K562 (cell line): ENCODE results near the gene AHNAK. TPM values are rescaled to one million over a fixed set of nuclear protein-coding genes. Genes with fewer than 3 reads are reported as not detected.

ENCODE experiments used
- CBFB ChIP-seq: sonication (generic); formaldehyde crosslinking; IDR thresholded peaks from 2 replicates; pipeline ENCODE4 v1.4.0; 2020; ENCODE audit warnings: mild to moderate bottlenecking, missing genetic modification reagents
- DDX20 ChIP-seq: fragments of 450-650 bp; IDR thresholded peaks from 2 replicates; pipeline ENCODE4 v1.6.1; 2016; ENCODE audit warnings: missing genetic modification characterization, low read depth, mild to moderate bottlenecking, missing compliant biosample characterization, moderate library complexity
- DIDO1 ChIP-seq: fragments of 450-650 bp; IDR thresholded peaks from 2 replicates; pipeline ENCODE4 v1.6.1; 2016; ENCODE audit warnings: low read depth, missing biosample characterization, missing genetic modification characterization
- KLF10 ChIP-seq: fragments of 250-450 bp; sonication (Bioruptor Pico); IDR thresholded peaks from 2 replicates; pipeline ENCODE4 v1.6.1; 2021; ENCODE audit warnings: matching md5 sums
- LARP7 ChIP-seq: fragments of 450-650 bp; IDR thresholded peaks from 2 replicates; pipeline ENCODE4 v1.6.1; 2016
- MAFG ChIP-seq: fragments of 450-650 bp; conservative IDR thresholded peaks from 2 replicates; pipeline ENCODE4 v1.6.1; 2016; ENCODE audit warnings: missing genetic modification characterization, missing compliant biosample characterization
- SMC3 ChIP-seq: conservative IDR thresholded peaks from 2 replicates; pipeline ENCODE4 v1.6.1; 2011; ENCODE audit warnings: low read depth, low read length, improper control_type of control experiment; ENCODE audit not compliant: insufficient read depth
- SOX6 ChIP-seq: fragments of 450-650 bp; IDR thresholded peaks from 2 replicates; pipeline ENCODE4 v1.6.1; 2014; ENCODE audit warnings: mild to moderate bottlenecking
- ZBTB7A ChIP-seq: IDR thresholded peaks from 2 replicates; pipeline ENCODE4 v1.6.1; 2011; ENCODE audit warnings: low read depth, mild to moderate bottlenecking, low read length, moderate library complexity, borderline replicate concordance; ENCODE audit not compliant: control insufficient read depth
- ZFP1 ChIP-seq: fragments of 450-650 bp; formaldehyde crosslinking; IDR thresholded peaks from 2 replicates; pipeline ENCODE4 v1.4.0; 2020; ENCODE audit warnings: mild to moderate bottlenecking, mixed read lengths
- ZFP30 ChIP-seq: fragments of 250-450 bp; sonication (Bioruptor Pico); IDR thresholded peaks from 2 replicates; pipeline ENCODE4 v1.8.0; 2022; ENCODE audit warnings: moderate library complexity, mild to moderate bottlenecking, inconsistent platforms, borderline replicate concordance
- ZNF12 ChIP-seq: sonication (generic); formaldehyde crosslinking; IDR thresholded peaks from 2 replicates; pipeline ENCODE4 v1.4.0; 2020; ENCODE audit warnings: mild to moderate bottlenecking, missing genetic modification reagents
- polyA plus RNA-seq, 8 experiments: library from polyadenylated mRNA; depleted of rRNA in 4 of 8; stranded (reverse) in 5 of 8; unstranded in 3 of 8; fragments of >200 nt; fragmentation: Nextera tagmentation in 2 of 8; fragmentation: Illumina TruSeq in 1 of 8; extraction: Ambion mirVana in 2 of 8; extraction: Trizol in 1 of 8; gene quantifications; 2 replicates each; pipeline versions ENCODE4 v1.2.1 to v1.2.3, GENCODE V29; 2011 to 2014; ENCODE audit warnings: inconsistent platforms in 1 of 8, missing spikeins in 1 of 8
- total RNA-seq, 7 experiments: library from RNA; depleted of rRNA in 6 of 7; stranded (reverse); fragments of >200 nt in 6 of 7; fragmentation: Illumina TruSeq in 2 of 7; extraction: Trizol in 2 of 7; gene quantifications; 2 replicates each; pipeline versions ENCODE4 v1.2.1 to v1.2.3, GENCODE V29; 2011 to 2021; ENCODE audit warnings: low replicate concordance in 1 of 7
- TF ChIP-seq, protein P1 (sequence below): fragments of 250-450 bp; sonication (Bioruptor Pico); IDR thresholded peaks from 2 replicates; pipeline ENCODE4 v1.4.0; 2020; ENCODE audit warnings: mild to moderate bottlenecking, moderate library complexity, borderline replicate concordance
- TF ChIP-seq, protein P2 (sequence below), 2 experiments: fragments of 250-450 bp in 1 of 2; fragments of 450-650 bp in 1 of 2; sonication (Bioruptor Pico) in 1 of 2; IDR thresholded peaks; 2 replicates each; pipeline versions ENCODE4 v1.6.1 to v1.8.0; 2016 to 2021; ENCODE audit warnings: mild to moderate bottlenecking in 2 of 2, moderate library complexity in 2 of 2, missing compliant biosample characterization in 1 of 2, missing genetic modification characterization in 1 of 2
- TF ChIP-seq, protein P3 (sequence below): fragments of 250-450 bp; sonication (Bioruptor Pico); IDR thresholded peaks from 2 replicates; pipeline ENCODE4 v1.8.0; 2022; ENCODE audit warnings: inconsistent platforms, mild to moderate bottlenecking, moderate library complexity, borderline replicate concordance
- TF ChIP-seq, protein P4 (sequence below): sonication (generic); IDR thresholded peaks from 2 replicates; pipeline ENCODE4 v1.6.1; 2016
- TF ChIP-seq, protein P5 (sequence below): fragments of 450-650 bp; conservative IDR thresholded peaks from 2 replicates; pipeline ENCODE4 v1.6.1; 2016; ENCODE audit warnings: missing genetic modification characterization, low read depth, mild to moderate bottlenecking, control low read depth, missing compliant biosample characterization

Gene AHNAK
- total and polyA plus RNA-seq, 9 of the 15 experiments (the other 6 are each of a cell fraction or from before 2014, with no cell fraction given), result 1.5 to 89.7 (median 45.0) TPM

DNA sequence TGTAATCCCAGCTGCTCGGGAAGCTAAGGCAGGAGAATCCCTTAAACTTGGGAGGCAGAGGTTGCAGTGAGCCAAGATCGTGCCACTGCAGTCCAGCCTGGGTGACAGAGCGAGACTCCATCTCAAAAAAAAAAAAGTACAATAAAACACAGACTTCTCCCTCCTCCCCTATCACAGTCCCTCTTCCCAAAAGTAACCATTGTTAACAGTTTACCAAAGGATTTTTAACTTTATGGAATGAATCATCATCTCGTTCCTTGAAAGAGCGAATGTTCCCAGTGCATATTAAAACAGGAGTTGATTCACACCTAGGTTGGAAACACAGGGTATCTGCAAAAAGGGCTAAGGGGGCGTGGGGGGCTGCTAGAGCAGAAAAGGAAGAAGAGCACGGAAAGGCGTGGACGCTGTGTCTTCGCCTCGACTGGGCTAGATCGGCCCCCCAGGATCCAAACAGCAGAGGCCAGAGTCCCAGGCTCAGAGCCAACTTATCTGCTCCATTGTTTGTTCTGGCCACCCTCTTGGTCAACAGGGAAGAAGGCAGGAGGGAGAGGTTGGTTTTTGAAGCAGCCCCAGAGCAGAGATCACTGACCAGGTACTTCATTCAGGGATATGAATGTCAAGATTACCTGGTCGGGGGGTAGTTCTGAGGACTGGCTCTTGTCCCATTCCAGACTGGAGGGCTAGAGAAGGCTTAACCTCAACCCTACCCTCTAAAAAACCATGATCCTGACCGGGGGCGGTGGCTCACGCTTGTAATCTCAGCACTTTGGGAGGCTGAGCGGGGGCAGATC, 2.1 kb upstream of the AHNAK start (continued):
- TF ChIP-seq DIDO1 (tag) (no peak), ZNF12 (CRISPR knock-in tag) (no peak), ZBTB7A (peak; percentile 53; the same call in 1 of the 2 replicates), SOX6 (peak; percentile 67), KLF10 (no peak), SMC3 (no peak), DDX20 (tag) (no peak), LARP7 (no peak), CBFB (CRISPR knock-in tag) (no peak), ZFP1 (no peak), MAFG (tag) (no peak), ZFP30 (no peak)
- TF ChIP-seq, protein P1, sequence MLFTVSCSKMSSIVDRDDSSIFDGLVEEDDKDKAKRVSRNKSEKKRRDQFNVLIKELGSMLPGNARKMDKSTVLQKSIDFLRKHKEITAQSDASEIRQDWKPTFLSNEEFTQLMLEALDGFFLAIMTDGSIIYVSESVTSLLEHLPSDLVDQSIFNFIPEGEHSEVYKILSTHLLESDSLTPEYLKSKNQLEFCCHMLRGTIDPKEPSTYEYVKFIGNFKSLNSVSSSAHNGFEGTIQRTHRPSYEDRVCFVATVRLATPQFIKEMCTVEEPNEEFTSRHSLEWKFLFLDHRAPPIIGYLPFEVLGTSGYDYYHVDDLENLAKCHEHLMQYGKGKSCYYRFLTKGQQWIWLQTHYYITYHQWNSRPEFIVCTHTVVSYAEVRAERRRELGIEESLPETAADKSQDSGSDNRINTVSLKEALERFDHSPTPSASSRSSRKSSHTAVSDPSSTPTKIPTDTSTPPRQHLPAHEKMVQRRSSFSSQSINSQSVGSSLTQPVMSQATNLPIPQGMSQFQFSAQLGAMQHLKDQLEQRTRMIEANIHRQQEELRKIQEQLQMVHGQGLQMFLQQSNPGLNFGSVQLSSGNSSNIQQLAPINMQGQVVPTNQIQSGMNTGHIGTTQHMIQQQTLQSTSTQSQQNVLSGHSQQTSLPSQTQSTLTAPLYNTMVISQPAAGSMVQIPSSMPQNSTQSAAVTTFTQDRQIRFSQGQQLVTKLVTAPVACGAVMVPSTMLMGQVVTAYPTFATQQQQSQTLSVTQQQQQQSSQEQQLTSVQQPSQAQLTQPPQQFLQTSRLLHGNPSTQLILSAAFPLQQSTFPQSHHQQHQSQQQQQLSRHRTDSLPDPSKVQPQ (CRISPR knock-in tag), result no peak
- TF ChIP-seq, protein P2, sequence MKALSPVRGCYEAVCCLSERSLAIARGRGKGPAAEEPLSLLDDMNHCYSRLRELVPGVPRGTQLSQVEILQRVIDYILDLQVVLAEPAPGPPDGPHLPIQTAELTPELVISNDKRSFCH (CRISPR knock-in tag; IDR thresholded peaks at IDR 0.05), result no peak
- TF ChIP-seq, protein P2 (tag; IDR thresholded peaks at IDR 0.05), result no peak
- TF ChIP-seq, protein P3, sequence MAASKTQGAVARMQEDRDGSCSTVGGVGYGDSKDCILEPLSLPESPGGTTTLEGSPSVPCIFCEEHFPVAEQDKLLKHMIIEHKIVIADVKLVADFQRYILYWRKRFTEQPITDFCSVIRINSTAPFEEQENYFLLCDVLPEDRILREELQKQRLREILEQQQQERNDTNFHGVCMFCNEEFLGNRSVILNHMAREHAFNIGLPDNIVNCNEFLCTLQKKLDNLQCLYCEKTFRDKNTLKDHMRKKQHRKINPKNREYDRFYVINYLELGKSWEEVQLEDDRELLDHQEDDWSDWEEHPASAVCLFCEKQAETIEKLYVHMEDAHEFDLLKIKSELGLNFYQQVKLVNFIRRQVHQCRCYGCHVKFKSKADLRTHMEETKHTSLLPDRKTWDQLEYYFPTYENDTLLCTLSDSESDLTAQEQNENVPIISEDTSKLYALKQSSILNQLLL (CRISPR knock-in tag), result no peak
- TF ChIP-seq, protein P4, sequence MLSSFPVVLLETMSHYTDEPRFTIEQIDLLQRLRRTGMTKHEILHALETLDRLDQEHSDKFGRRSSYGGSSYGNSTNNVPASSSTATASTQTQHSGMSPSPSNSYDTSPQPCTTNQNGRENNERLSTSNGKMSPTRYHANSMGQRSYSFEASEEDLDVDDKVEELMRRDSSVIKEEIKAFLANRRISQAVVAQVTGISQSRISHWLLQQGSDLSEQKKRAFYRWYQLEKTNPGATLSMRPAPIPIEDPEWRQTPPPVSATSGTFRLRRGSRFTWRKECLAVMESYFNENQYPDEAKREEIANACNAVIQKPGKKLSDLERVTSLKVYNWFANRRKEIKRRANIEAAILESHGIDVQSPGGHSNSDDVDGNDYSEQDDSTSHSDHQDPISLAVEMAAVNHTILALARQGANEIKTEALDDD, result peak; percentile 56; the same call in 1 of the 2 replicates
- TF ChIP-seq, protein P5, sequence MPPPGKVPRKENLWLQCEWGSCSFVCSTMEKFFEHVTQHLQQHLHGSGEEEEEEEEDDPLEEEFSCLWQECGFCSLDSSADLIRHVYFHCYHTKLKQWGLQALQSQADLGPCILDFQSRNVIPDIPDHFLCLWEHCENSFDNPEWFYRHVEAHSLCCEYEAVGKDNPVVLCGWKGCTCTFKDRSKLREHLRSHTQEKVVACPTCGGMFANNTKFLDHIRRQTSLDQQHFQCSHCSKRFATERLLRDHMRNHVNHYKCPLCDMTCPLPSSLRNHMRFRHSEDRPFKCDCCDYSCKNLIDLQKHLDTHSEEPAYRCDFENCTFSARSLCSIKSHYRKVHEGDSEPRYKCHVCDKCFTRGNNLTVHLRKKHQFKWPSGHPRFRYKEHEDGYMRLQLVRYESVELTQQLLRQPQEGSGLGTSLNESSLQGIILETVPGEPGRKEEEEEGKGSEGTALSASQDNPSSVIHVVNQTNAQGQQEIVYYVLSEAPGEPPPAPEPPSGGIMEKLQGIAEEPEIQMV (tag), result no peak
